GM10248 (cell line): ENCODE results near the gene RNF149.
"Not testable (repeated sequence)": the region's sequence is repeated elsewhere in the genome, so short reads cannot be mapped to it uniquely, and the experiment has no call there.

Experiments used
- CTCF ChIA-PET: fragments of 300-600 bp; sonication (Branson Sonifier 250); formaldehyde crosslinking; extraction: SDS; loops from one replicate; lab custom pipeline; 2021; ENCODE audit warnings: antibody characterized with exemption; lab: Yijun Ruan, JAX
- POLR2A ChIA-PET: fragments of 350-650 bp; sonication (Branson Sonifier 250); formaldehyde crosslinking; extraction: SDS; loops from one replicate; lab custom pipeline; 2020; ENCODE audit warnings: antibody characterized with exemption; lab: Yijun Ruan, JAX
- DNase-seq: peaks from one replicate; pipeline ENCODE4 v3.0.0; 2012; ENCODE audit errors: extremely low spot score
- TF ChIP-seq, protein P1 (sequence below): IDR thresholded peaks from 2 replicates; pipeline ENCODE4 v1.5.1; 2012; ENCODE audit warnings: mild to moderate bottlenecking, low read depth; ENCODE audit errors: extremely low read depth, missing control alignments, control extremely low read depth

The RNF149 gene

DNA sequence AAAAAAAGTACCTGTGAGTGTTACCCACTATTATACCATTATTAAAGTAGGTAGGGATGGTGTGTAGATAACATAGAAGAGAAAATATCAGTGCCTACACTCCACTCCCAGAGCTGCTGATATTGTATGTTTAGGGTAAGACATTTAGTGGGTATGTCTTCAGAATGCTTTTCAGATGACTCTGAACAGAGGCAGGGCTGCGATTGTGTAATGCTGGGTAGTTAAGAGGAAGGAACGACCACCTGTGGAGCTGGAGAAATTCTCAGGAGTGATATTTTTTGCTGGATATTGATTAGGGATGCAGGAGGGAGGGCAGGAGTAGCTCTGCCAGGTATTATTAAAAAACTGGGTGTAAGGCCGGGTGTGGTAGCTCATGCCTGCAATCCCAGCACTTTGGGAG, 53.0 kb downstream of the RNF149 start:
- ChIA-PET CTCF (interaction anchor here (1.2 to 1.7 kb wide), 2 partner anchors 16 to 23 kb away, joined by 3 to 5 read pairs; no protein-coding TSS in a partner anchor), POLR2A (no interaction called here)
- TF ChIP-seq, protein P1, sequence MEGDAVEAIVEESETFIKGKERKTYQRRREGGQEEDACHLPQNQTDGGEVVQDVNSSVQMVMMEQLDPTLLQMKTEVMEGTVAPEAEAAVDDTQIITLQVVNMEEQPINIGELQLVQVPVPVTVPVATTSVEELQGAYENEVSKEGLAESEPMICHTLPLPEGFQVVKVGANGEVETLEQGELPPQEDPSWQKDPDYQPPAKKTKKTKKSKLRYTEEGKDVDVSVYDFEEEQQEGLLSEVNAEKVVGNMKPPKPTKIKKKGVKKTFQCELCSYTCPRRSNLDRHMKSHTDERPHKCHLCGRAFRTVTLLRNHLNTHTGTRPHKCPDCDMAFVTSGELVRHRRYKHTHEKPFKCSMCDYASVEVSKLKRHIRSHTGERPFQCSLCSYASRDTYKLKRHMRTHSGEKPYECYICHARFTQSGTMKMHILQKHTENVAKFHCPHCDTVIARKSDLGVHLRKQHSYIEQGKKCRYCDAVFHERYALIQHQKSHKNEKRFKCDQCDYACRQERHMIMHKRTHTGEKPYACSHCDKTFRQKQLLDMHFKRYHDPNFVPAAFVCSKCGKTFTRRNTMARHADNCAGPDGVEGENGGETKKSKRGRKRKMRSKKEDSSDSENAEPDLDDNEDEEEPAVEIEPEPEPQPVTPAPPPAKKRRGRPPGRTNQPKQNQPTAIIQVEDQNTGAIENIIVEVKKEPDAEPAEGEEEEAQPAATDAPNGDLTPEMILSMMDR, result no peak
- no peak for DNase-seq

DNA sequence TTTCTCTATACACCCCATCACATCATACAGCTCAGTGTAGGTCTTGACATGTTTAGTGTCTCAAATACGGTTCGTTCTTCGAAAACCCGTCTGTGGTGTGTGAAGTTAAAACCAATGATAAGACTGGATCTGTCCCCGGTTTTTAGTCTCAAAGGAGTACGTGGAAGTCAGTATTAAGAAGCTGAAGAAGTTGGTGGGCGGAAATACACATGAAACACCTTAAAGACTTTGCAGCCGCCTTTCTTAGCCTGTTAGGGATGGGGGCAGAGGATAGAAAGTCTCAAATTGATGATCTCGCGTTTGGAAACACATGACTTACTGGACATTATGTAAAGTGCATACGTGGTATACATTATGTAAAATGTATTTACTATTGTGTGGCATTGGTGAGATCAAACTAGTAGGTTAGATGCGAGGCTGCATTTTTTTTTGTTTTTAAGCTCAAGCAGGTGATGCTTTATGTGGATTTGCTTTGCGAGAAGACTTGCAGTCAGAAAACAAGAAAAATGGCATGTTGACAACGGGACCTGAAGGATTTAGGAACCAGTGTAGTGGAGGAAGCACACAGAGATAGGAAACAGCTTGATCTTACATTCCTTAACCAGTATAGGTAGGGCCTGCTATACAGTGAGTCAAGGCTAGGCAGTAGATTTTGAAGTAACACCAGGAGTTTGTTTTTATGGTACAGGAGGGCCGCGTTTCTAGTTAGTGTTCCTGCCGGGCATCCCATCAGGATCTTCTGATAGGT, 54.6 kb downstream of the RNF149 start:
- ChIA-PET CTCF (interaction anchor here (1.0 to 1.7 kb wide), 6 partner anchors 9 to 647 kb away, joined by 3 to 5 read pairs (median 4); no protein-coding TSS in a partner anchor), POLR2A (interaction anchor here (0.5 kb wide), 1 partner anchor 505 kb away, joined by 3 read pairs; no protein-coding TSS in a partner anchor)
- TF ChIP-seq, protein P1, result no peak
- no peak for DNase-seq

DNA sequence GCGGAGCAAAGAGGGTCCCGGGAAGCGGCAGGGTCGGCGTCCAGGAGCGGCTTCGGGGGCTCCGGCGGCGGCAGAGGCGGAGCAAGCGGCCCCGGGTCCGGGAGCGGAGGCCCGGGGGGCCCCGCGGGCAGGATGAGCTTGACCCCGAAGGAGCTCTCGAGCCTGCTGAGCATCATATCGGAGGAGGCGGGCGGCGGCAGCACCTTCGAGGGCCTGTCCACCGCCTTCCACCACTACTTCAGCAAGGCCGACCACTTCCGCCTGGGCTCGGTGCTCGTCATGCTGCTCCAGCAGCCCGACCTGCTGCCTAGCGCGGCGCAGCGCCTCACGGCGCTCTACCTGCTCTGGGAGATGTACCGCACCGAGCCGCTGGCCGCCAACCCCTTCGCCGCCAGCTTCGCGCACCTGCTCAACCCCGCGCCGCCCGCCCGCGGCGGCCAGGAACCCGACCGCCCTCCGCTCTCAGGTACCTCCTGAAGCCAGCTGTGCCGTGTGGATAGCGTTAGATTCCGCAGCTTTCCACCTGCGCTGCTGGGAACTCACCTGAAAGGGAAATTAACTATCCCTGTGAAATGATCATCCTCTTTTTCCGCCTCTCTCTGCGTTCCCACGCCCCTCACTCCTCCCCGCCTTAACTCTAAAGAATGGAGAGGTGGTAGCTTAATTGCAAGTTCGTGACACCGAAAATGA, 55.3 kb downstream of the RNF149 start:
- POLR2A ChIA-PET, result interaction anchor here (0.5 kb wide), 1 partner anchor 506 kb away, joined by 3 read pairs; no protein-coding TSS in a partner anchor
- DNase-seq, result peak; percentile 74
- TF ChIP-seq, protein P1, result no peak
- CTCF ChIA-PET, result interaction anchor here (1.0 to 1.7 kb wide), 6 partner anchors 9 to 647 kb away, joined by 3 to 5 read pairs (median 4); no protein-coding TSS in a partner anchor

GRCh38 chr2:101252408-101253012, 56.0 kb downstream of the RNF149 start, which contains the start of gene CNOT11:
Gene CNOT11, plus strand, starts transcription at chr2:101252886. Its CDS starts 79 bp downstream, at chr2:101252965.
- CTCF ChIA-PET, result interaction anchor here (1.3 to 2.1 kb wide), 4 partner anchors 10 to 646 kb away, joined by 3 to 9 read pairs (median 4); no protein-coding TSS in a partner anchor
- peak; percentile 98 for DNase-seq
- TF ChIP-seq, protein P1, result no peak
- POLR2A ChIA-PET, result no interaction called here

- TF ChIP-seq, protein P1, result peak; percentile 21
- CTCF ChIA-PET, result interaction anchor here (1.4 to 2.1 kb wide), 2 partner anchors 11 to 19 kb away, joined by 3 to 9 read pairs; no protein-coding TSS in a partner anchor
- DNase-seq, result no peak
- POLR2A ChIA-PET, result no interaction called here
Observed at GRCh38 chr2:101251844-101252407, 56.6 kb downstream of the RNF149 start.

GRCh38 chr2:101251246-101251781, 57.2 kb downstream of the RNF149 start:
- POLR2A ChIA-PET, DNase-seq: not testable (repeated sequence)
- CTCF ChIA-PET, result interaction anchor here (1.2 to 2.1 kb wide), 4 partner anchors 11 to 46 kb away, joined by 3 to 9 read pairs (median 3); no protein-coding TSS in a partner anchor
